PC-3 (cell line): ENCODE data around the gene ADCY2. TPM values are rescaled to one million over a fixed set of nuclear protein-coding genes. Genes with fewer than 3 reads are reported as not detected.

Source experiments
- ATAC-seq: fragments of 200-7000 bp; cut with Tn5 transposase; 2 replicates; pipeline ENCODE4 v1.9.1; 2020; ENCODE audit warnings: mild to moderate bottlenecking, moderate library complexity
- BruUV-seq: library from RNA; stranded (reverse); fragments of 400-500 nt; replicated peaks from 2 replicates; lab custom pipeline; 2021; lab: Mats Ljungman, UMichigan
- CTCF ChIA-PET: fragments of 300-600 bp; sonication (Branson Sonifier 250); formaldehyde crosslinking; loops from one replicate; lab custom pipeline; 2022; ENCODE audit warnings: antibody characterized with exemption; lab: Charles Lee
- POLR2A ChIA-PET: fragments of 300-600 bp; sonication (Branson Sonifier 250); formaldehyde crosslinking; loops from one replicate; lab custom pipeline; 2022; ENCODE audit warnings: antibody characterized with exemption; ENCODE audit not compliant: unreplicated experiment; lab: Charles Lee
- DNase-seq: peaks from one replicate; pipeline ENCODE4 v3.0.0-alpha.2; 2015
- H2AFZ ChIP-seq: fragments of 300-600 bp; sonication (generic); 2 replicates; pipeline ENCODE4 v1.6.0; 2016; ENCODE audit warnings: antibody characterized with exemption, low read length
- H3F3A ChIP-seq: fragments of 300-600 bp; sonication (generic); one replicate; pipeline ENCODE4 v1.6.0; 2017; ENCODE audit warnings: antibody characterized with exemption, low read length, control low read depth, mild to moderate bottlenecking; ENCODE audit not compliant: unreplicated experiment
- H3K27ac ChIP-seq: fragments of 300-600 bp; sonication (generic); 2 replicates; pipeline ENCODE4 v1.5.1; 2016; ENCODE audit warnings: mild to moderate bottlenecking, low read length
- H3K27me3 ChIP-seq: fragments of 300-600 bp; sonication (generic); 2 replicates; pipeline ENCODE4 v1.6.1; 2016; ENCODE audit warnings: low read length, mixed read lengths
- H3K36me3 ChIP-seq: fragments of 300-600 bp; sonication (generic); 2 replicates; pipeline ENCODE4 v1.6.1; 2016; ENCODE audit warnings: low read depth, mixed run types, low read length, mixed read lengths
- H3K4me1 ChIP-seq: fragments of 300-600 bp; sonication (generic); 2 replicates; pipeline ENCODE4 v1.5.1; 2016; ENCODE audit warnings: low read length; ENCODE audit not compliant: insufficient read depth
- H3K4me2 ChIP-seq: fragments of 300-600 bp; sonication (generic); 2 replicates; pipeline ENCODE4 v1.6.0; 2016; ENCODE audit warnings: low read length
- H3K4me3 ChIP-seq: fragments of 300-600 bp; sonication (generic); 2 replicates; pipeline ENCODE4 v1.5.1; 2016; ENCODE audit warnings: mild to moderate bottlenecking, low read length, mixed read lengths
- H3K79me2 ChIP-seq: fragments of 300-600 bp; sonication (generic); 2 replicates; pipeline ENCODE4 v1.6.1; 2017; ENCODE audit warnings: low read length, mixed read lengths
- H3K9ac ChIP-seq: fragments of 300-600 bp; sonication (generic); 2 replicates; pipeline ENCODE4 v1.6.0; 2016; ENCODE audit warnings: mild to moderate bottlenecking, low read length
- H3K9me2 ChIP-seq: fragments of 300-600 bp; sonication (generic); replicated peaks from 2 replicates; pipeline ENCODE4 v1.6.1; 2016; ENCODE audit warnings: mixed run types, low read length, mixed read lengths
- H3K9me3 ChIP-seq: fragments of 300-600 bp; sonication (generic); 2 replicates; pipeline ENCODE4 v1.6.1; 2016; ENCODE audit warnings: low read length, mixed read lengths
- H4K20me1 ChIP-seq: fragments of 300-600 bp; sonication (generic); 2 replicates; pipeline ENCODE4 v1.6.1; 2016; ENCODE audit warnings: low read length, mixed read lengths
- CTCF ChIP-seq: fragments of 300-600 bp; sonication (generic); conservative IDR thresholded peaks from 2 replicates; pipeline ENCODE4 v1.5.1; 2017; ENCODE audit warnings: antibody characterized with exemption, low read depth, mild to moderate bottlenecking, low read length
- EZH2 ChIP-seq: fragments of 300-600 bp; sonication (generic); IDR thresholded peaks from one replicate; pipeline ENCODE4 v1.6.1; 2017; ENCODE audit warnings: antibody characterized with exemption, mild to moderate bottlenecking, low read length; ENCODE audit not compliant: unreplicated experiment
- EZH2phosphoT487 ChIP-seq: fragments of 300-600 bp; sonication (generic); IDR thresholded peaks from 2 replicates; pipeline ENCODE4 v1.6.1; 2018; ENCODE audit warnings: mild to moderate bottlenecking, antibody characterized with exemption, low read length, borderline replicate concordance
- intact Hi-C: fragments of 100-400 bp; cut with micrococcal nuclease; formaldehyde crosslinking; loops from 2 replicates; pipeline ENCODE4 v1.9.0; 2023
- total RNA-seq: library from RNA; depleted of rRNA; stranded (reverse); fragments of >200 nt; gene quantifications from 2 replicates; pipeline ENCODE4 v1.2.3, GENCODE V29; 2014

The ADCY2 gene
- total RNA-seq, 1 experiment from 2014 or later: not detected

GRCh38 chr5:7419367-7419766 lies 23.4 kb downstream of the ADCY2 start:
- Histone ChIP-seq H3F3A (no peaks in the 10 kb centered on the region), H3K9me2 (no peaks in the 10 kb centered on the region), H2AFZ (no peak overlapping the region), H3K4me3 (no peak overlapping the region), H3K27ac (no peak overlapping the region), H3K36me3 (no peaks in the 10 kb centered on the region), H3K79me2 (no peaks in the 10 kb centered on the region), H3K9ac (no peak overlapping the region), H3K9me3 (no peaks in the 10 kb centered on the region), H3K4me2 (no peak overlapping the region), H3K4me1 (no peaks in the 10 kb centered on the region), H3K27me3 (peaks cover 19% of the 10 kb centered on the region), H4K20me1 (no peaks in the 10 kb centered on the region)
- ChIA-PET CTCF (no interaction called here), POLR2A (no interaction called here)
- no TSS peak for BruUV-seq
- DNase-seq: no peak
- ATAC-seq: no peak
- intact Hi-C loops: no loop called here
- no peak for TF ChIP-seq EZH2phosphoT487
- no peak for TF ChIP-seq EZH2
- TF ChIP-seq CTCF: no peak

GRCh38 chr5:7419846-7420245 lies 23.9 kb downstream of the ADCY2 start:
- TF ChIP-seq EZH2phosphoT487: no peak
- no peak for TF ChIP-seq EZH2
- no peak for TF ChIP-seq CTCF
- Histone ChIP-seq H3K79me2 (no peaks in the 10 kb centered on the region), H3K4me1 (no peaks in the 10 kb centered on the region), H4K20me1 (no peaks in the 10 kb centered on the region), H3K36me3 (no peaks in the 10 kb centered on the region), H3K27me3 (peaks cover 19% of the 10 kb centered on the region), H3K4me2 (no peak overlapping the region), H2AFZ (no peak overlapping the region), H3K9me3 (no peaks in the 10 kb centered on the region), H3F3A (no peaks in the 10 kb centered on the region), H3K9ac (no peak overlapping the region), H3K9me2 (no peaks in the 10 kb centered on the region), H3K27ac (no peak overlapping the region), H3K4me3 (no peak overlapping the region)
- BruUV-seq: no TSS peak
- CTCF ChIA-PET: no interaction called here
- ATAC-seq (no peak), DNase-seq (no peak)
- intact Hi-C loops: no loop called here
- POLR2A ChIA-PET: no interaction called here

DNA sequence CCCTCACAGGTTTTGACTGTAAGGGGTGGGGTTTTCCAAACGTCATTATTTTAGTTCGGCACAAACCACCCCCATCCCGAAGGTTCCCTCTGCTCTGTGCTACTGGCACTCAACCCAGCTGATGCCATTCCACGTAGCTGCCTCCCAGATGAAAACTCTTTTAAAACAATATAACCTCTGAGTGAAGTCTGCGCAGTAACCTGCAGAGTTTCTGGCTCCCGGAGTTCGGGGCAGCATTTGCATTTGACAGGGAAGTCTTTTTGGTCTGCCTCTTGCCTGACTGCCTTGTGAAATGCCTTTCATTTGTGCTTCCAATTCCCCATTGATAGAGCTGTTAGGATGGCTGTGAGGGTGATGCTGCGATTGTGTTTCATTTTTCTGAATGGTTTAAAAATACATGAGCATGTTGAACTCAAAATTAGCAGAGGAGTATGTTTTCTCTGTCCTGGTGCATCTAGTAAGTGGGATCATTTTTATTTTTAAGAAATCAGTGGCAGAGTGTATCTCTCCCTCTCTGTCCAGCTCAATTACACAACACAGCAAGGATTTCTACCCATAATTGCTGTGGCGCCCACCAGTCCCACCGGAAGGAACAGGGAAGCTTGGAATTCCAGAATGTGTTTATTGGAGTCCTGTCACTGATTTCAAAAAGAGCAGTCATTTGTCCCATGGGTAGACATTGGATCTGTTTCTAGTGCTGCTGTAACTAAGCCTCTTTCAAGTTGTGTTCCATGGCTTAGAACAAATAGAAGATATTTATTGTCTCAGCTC lies 24.8 kb downstream of the ADCY2 start:
- H3F3A ChIP-seq: no peaks in the 10 kb centered on the region
- ATAC-seq: no peak
- H4K20me1 ChIP-seq: no peaks in the 10 kb centered on the region
- H3K9me3 ChIP-seq: no peaks in the 10 kb centered on the region
- BruUV-seq: no TSS peak
- no peaks in the 10 kb centered on the region for H3K79me2 ChIP-seq
- intact Hi-C loops: no loop called here
- H3K27ac ChIP-seq: no peak overlapping the region
- no peak overlapping the region for H3K9ac ChIP-seq
- ChIA-PET POLR2A (no interaction called here), CTCF (no interaction called here)
- no peak overlapping the region for H2AFZ ChIP-seq
- H3K27me3 ChIP-seq: peaks cover 15% of the 10 kb centered on the region
- H3K4me2 ChIP-seq: no peak overlapping the region
- H3K9me2 ChIP-seq: no peaks in the 10 kb centered on the region
- no peak for TF ChIP-seq CTCF
- no peak for TF ChIP-seq EZH2phosphoT487
- no peak for TF ChIP-seq EZH2
- H3K4me1 ChIP-seq: no peaks in the 10 kb centered on the region
- no peaks in the 10 kb centered on the region for H3K36me3 ChIP-seq
- no peak overlapping the region for H3K4me3 ChIP-seq
- no peak for DNase-seq
